ENCODE results near the gene PRR5L.

The PRR5L gene

DNA sequence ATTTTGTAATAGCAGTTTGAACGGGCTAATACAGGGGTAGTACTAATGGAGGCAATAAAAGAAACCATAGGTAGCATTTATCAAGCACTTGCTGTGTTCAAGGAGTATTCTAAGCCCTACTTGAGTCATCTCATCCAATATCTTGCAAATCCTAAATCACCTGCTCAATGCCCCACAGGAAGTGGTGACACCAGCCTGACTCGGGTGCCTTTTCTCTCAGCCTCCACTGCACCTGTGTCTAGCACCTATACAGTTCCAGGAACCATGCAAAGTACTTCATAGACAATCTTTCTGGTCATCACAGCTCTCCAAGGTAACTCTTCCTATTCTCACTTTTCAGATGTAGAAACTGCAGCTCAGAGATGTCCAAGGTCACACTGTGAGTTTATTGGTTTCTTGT, 98.0 kb downstream of the PRR5L start:
- Histone ChIP-seq H3K4me1 (ENCODE audit: low read length) (peaks cover 56% of the 10 kb centered on the region), H3K27ac (ENCODE audit: low read length) (no peak overlapping the region), H3K9ac (ENCODE audit: low read length) (no peak overlapping the region), H3K27me3 (ENCODE audit: low read depth, low read length) (peaks cover 3% of the 10 kb centered on the region; the same call in 1 of the 2 replicates), H3K36me3 (replicated peaks; ENCODE audit: low read depth, low read length) (no peaks in the 10 kb centered on the region), H3K4me2 (ENCODE audit: low read length) (0 out of 2 replicates have a peak overlapping the region, but pooled peaks have one; percentile 5), H4K20me1 (ENCODE audit: insufficient read depth, low read length) (no peaks in the 10 kb centered on the region), H3K4me3 (ENCODE audit: low read length) (no peak overlapping the region), H2AFZ (ENCODE audit: low read depth, low read length) (no peak overlapping the region), H3K9me3 (ENCODE audit: insufficient read depth, low read length) (no peaks in the 10 kb centered on the region), H3K79me2 (ENCODE audit: low read length) (no peaks in the 10 kb centered on the region)
- no peak for TF ChIP-seq EZH2phosphoT487 (IDR thresholded peaks at IDR 0.05; ENCODE audit: low read depth)
- TF ChIP-seq, protein P1, sequence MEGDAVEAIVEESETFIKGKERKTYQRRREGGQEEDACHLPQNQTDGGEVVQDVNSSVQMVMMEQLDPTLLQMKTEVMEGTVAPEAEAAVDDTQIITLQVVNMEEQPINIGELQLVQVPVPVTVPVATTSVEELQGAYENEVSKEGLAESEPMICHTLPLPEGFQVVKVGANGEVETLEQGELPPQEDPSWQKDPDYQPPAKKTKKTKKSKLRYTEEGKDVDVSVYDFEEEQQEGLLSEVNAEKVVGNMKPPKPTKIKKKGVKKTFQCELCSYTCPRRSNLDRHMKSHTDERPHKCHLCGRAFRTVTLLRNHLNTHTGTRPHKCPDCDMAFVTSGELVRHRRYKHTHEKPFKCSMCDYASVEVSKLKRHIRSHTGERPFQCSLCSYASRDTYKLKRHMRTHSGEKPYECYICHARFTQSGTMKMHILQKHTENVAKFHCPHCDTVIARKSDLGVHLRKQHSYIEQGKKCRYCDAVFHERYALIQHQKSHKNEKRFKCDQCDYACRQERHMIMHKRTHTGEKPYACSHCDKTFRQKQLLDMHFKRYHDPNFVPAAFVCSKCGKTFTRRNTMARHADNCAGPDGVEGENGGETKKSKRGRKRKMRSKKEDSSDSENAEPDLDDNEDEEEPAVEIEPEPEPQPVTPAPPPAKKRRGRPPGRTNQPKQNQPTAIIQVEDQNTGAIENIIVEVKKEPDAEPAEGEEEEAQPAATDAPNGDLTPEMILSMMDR (IDR thresholded peaks at IDR 0.05; ENCODE audit: low read depth, low read length): no peak

DNA sequence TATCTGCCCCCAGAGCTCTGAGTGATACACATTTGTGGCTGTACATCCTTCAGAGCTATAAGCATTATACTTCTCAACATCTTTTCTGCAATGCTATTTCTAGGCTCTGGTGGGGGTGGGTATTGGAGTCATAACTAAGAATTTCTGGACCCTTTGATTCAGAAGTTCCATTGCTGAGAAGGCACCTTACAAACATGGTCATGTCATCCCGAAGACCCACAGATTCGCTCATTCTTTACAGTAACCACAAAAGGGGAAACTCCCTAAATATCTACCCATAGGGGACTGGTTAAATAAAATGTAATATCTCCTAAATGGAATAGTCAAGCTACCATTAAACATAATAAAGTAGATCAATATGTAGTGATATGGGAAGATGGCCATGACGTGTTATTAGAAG, 98.8 kb downstream of the PRR5L start:
- no peaks in the 10 kb centered on the region for H4K20me1 ChIP-seq (ENCODE audit: insufficient read depth, low read length)
- no peak overlapping the region; the same call in 1 of the 2 replicates for H3K4me2 ChIP-seq (ENCODE audit: low read length)
- no peak overlapping the region for H3K4me3 ChIP-seq (ENCODE audit: low read length)
- no peaks in the 10 kb centered on the region for H3K36me3 ChIP-seq (replicated peaks; ENCODE audit: low read depth, low read length)
- no peaks in the 10 kb centered on the region for H3K9me3 ChIP-seq (ENCODE audit: insufficient read depth, low read length)
- TF ChIP-seq, protein P1 (IDR thresholded peaks at IDR 0.05; ENCODE audit: low read depth, low read length): no peak
- no peak for TF ChIP-seq EZH2phosphoT487 (IDR thresholded peaks at IDR 0.05; ENCODE audit: low read depth)
- no peak overlapping the region for H3K27ac ChIP-seq (ENCODE audit: low read length)
- peaks cover 3% of the 10 kb centered on the region; the same call in 1 of the 2 replicates for H3K27me3 ChIP-seq (ENCODE audit: low read depth, low read length)
- peaks cover 49% of the 10 kb centered on the region for H3K4me1 ChIP-seq (ENCODE audit: low read length)
- H3K79me2 ChIP-seq (ENCODE audit: low read length): no peaks in the 10 kb centered on the region
- H2AFZ ChIP-seq (ENCODE audit: low read depth, low read length): no peak overlapping the region
- H3K9ac ChIP-seq (ENCODE audit: low read length): no peak overlapping the region

DNA sequence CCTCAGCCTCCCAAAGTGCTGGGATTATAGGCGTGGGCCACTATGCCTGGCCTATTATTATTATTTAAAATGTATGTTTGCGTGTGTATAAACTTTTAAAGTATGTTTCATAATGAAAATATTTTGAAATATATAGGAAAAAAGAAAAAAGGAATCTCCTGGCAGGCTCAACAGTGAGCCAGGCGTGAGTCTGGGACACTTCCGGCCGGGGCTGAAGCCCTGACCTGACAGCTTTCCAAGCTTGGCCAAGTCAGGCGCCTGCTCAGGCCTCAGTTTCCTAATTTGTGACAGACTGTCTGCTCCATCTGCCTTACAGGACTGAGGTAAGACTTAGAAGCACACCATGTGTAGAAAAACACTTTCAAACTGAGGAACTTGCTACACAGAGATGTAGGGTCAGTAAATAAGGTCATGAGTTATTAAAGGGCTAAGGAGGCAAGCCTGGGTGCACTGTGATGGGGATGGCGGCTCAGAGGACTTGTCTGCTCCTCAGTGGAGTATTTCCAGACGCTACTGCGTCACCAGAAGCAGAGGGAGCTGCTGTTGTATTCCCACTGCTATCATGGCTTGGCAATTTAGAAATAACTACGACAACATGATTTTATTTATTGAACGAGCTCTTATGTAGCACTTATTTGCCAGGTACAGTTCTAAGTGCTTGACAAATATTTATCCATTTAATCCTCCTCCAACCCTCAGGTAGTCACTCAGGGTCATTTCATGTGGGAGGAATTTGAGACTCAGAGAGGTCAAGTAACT, 100.1 kb downstream of the PRR5L start:
- H3K27me3 ChIP-seq (ENCODE audit: low read depth, low read length): peaks cover 3% of the 10 kb centered on the region; the same call in 1 of the 2 replicates
- H3K9me3 ChIP-seq (ENCODE audit: insufficient read depth, low read length): no peaks in the 10 kb centered on the region
- TF ChIP-seq, protein P1 (IDR thresholded peaks at IDR 0.05; ENCODE audit: low read depth, low read length): no peak
- TF ChIP-seq EZH2phosphoT487 (IDR thresholded peaks at IDR 0.05; ENCODE audit: low read depth): no peak
- no peaks in the 10 kb centered on the region for H3K36me3 ChIP-seq (replicated peaks; ENCODE audit: low read depth, low read length)
- no peak overlapping the region for H3K4me3 ChIP-seq (ENCODE audit: low read length)
- no peak overlapping the region for H3K27ac ChIP-seq (ENCODE audit: low read length)
- H2AFZ ChIP-seq (ENCODE audit: low read depth, low read length): no peak overlapping the region
- no peaks in the 10 kb centered on the region for H3K79me2 ChIP-seq (ENCODE audit: low read length)
- no peak overlapping the region for H3K9ac ChIP-seq (ENCODE audit: low read length)
- H4K20me1 ChIP-seq (ENCODE audit: insufficient read depth, low read length): no peaks in the 10 kb centered on the region
- no peak overlapping the region for H3K4me2 ChIP-seq (ENCODE audit: low read length)
- H3K4me1 ChIP-seq (ENCODE audit: low read length): peaks cover 46% of the 10 kb centered on the region

DNA sequence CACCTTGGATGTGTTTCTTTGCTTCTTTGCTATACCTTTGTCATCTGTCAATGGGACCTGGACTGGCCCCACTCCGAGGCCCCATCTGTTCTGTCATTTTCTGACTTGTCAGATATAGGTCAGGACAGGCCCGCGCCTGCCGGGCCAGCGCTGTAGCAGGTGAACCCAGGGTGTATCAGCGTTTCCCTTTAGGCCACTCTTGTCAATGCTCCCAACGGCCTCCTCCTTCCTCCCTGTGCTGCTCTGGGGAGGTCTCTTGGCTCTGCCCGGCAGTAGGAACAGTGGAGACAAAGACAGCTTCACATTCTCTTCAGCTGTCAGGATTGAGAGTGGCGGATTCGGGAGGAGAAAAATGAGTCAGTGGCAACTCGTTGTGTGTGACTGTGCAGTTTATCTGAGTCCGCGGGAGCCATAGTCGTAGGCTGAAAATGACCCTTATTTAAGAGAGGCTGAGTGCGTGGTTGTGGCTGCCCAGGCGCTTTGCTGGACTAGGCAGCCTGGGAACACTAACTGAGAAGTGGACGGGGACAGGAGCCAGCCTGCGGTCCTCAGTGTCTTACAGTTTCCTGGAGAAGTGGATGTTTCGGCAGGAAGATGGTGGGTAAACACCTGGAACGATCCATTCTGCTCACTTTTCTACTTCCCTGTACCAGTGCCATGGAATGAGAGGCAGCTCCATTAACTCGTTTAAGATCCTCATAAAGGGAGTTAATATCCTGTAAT, 102.3 kb downstream of the PRR5L start:
- H3K27me3 ChIP-seq (ENCODE audit: low read depth, low read length): peaks cover 3% of the 10 kb centered on the region; the same call in 1 of the 2 replicates
- H3K27ac ChIP-seq (ENCODE audit: low read length): no peak overlapping the region
- H3K4me2 ChIP-seq (ENCODE audit: low read length): no peak overlapping the region
- no peaks in the 10 kb centered on the region for H3K79me2 ChIP-seq (ENCODE audit: low read length)
- no peak overlapping the region for H3K4me3 ChIP-seq (ENCODE audit: low read length)
- TF ChIP-seq, protein P1 (IDR thresholded peaks at IDR 0.05; ENCODE audit: low read depth, low read length): no peak
- TF ChIP-seq EZH2phosphoT487 (IDR thresholded peaks at IDR 0.05; ENCODE audit: low read depth): no peak
- H3K4me1 ChIP-seq (ENCODE audit: low read length): peaks cover 30% of the 10 kb centered on the region
- H3K9ac ChIP-seq (ENCODE audit: low read length): no peak overlapping the region
- H3K36me3 ChIP-seq (replicated peaks; ENCODE audit: low read depth, low read length): no peaks in the 10 kb centered on the region
- no peaks in the 10 kb centered on the region for H4K20me1 ChIP-seq (ENCODE audit: insufficient read depth, low read length)
- H3K9me3 ChIP-seq (ENCODE audit: insufficient read depth, low read length): no peaks in the 10 kb centered on the region
- H2AFZ ChIP-seq (ENCODE audit: low read depth, low read length): no peak overlapping the region
